Anterior cingulate cortex (tissue), 58 donors: ENCODE results near the gene JPH3.

Experiments used
- DNase-seq, 58 donors: peaks; one replicate each; lab custom pipeline; 2025; lab: John Stamatoyannopoulos, UW

The JPH3 gene

GRCh38 chr16:87690911-87691685, 88.8 kb downstream of the JPH3 start:
- no peak for DNase-seq

- DNase-seq, result peak in 7 of 58 donors; percentile 3 to 62 (median 28)
These were observed 89.4 kb downstream of the JPH3 start for GRCh38 chr16:87691686-87692079.

GRCh38 chr16:87692176-87692575, 89.9 kb downstream of the JPH3 start:
- DNase-seq, result no peak

GRCh38 chr16:87692756-87693155, 90.4 kb downstream of the JPH3 start:
- DNase-seq, result no peak

- no peak for DNase-seq
These were observed 91.5 kb downstream of the JPH3 start for GRCh38 chr16:87693827-87694226.

- peak in 4 of 58 donors; percentile 11 to 38 (median 34) for DNase-seq
These were observed 92.3 kb downstream of the JPH3 start for GRCh38 chr16:87694441-87695125.

- DNase-seq, result no peak
These were observed 93.2 kb downstream of the JPH3 start for GRCh38 chr16:87695534-87695933.

GRCh38 chr16:87696726-87697125, 94.4 kb downstream of the JPH3 start:
- DNase-seq, result no peak

- no peak for DNase-seq
These were observed 94.9 kb downstream of the JPH3 start for GRCh38 chr16:87697256-87697655.

- DNase-seq, result no peak
These were observed 95.5 kb downstream of the JPH3 start for GRCh38 chr16:87697792-87698191.

- no peak for DNase-seq
These were observed 95.9 kb downstream of the JPH3 start for GRCh38 chr16:87698241-87698640.

- DNase-seq, result no peak
These were observed 96.4 kb downstream of the JPH3 start for GRCh38 chr16:87698676-87699199.

- no peak for DNase-seq
These were observed 98.2 kb downstream of the JPH3 start for GRCh38 chr16:87700406-87701077.

- no peak for DNase-seq
These were observed 98.8 kb downstream of the JPH3 start for GRCh38 chr16:87701078-87701460.

- DNase-seq, result no peak
These were observed 99.2 kb downstream of the JPH3 start for GRCh38 chr16:87701505-87701921.

GRCh38 chr16:87702325-87702811, 100.1 kb downstream of the JPH3 start:
- peak in 4 of 58 donors; percentile 10 to 40 (median 16) for DNase-seq

GRCh38 chr16:87703071-87703470, 100.8 kb downstream of the JPH3 start:
- DNase-seq, result no peak

GRCh38 chr16:87703835-87704375, 101.6 kb downstream of the JPH3 start:
- peak in 4 of 58 donors; percentile 12 to 32 (median 24) for DNase-seq

GRCh38 chr16:87704754-87705353, 102.5 kb downstream of the JPH3 start:
- peak in 32 of 58 donors; percentile 13 to 70 (median 44) for DNase-seq

GRCh38 chr16:87705771-87706277, 103.5 kb downstream of the JPH3 start:
- peak in 13 of 58 donors; percentile 11 to 44 (median 22) for DNase-seq
